ENCODE measurements around the gene STN1. TPM values are rescaled to one million over a fixed set of nuclear protein-coding genes. Genes with fewer than 3 reads are reported as not detected.

STN1 gene
- total and polyA plus RNA-seq, 2 of the 8 experiments (the other 6 are each of a cell fraction or from before 2014, with no cell fraction given): 10.1 to 12.4 TPM

- CTCF ChIA-PET (ENCODE audit: partially characterized antibody): no interaction called here
- Histone ChIP-seq H3K4ac (replicated peaks; ENCODE audit: insufficient read length, low read depth, low read length) (no peak overlapping the region), H2BK120ac (replicated peaks; ENCODE audit: low read depth, low read length) (no peak overlapping the region), H4K91ac (replicated peaks; ENCODE audit: insufficient read length, low read length) (no peak overlapping the region), H3K27me3 (replicated peaks in 1 of 4; ENCODE audit: control insufficient read depth in 3 of 4, extremely low read depth in 1 of 4, insufficient read depth in 3 of 4, low read length in 3 of 4) (no peaks in the 10 kb centered on the region), H3K4me2 (ENCODE audit: insufficient read depth in 1 of 2, low read depth in 2 of 2, low read length in 2 of 2) (no peak overlapping the region), H3K18ac (ENCODE audit: extremely low read depth, low read length) (no peak overlapping the region), H3K36me3 (ENCODE audit: control insufficient read depth in 2 of 4, insufficient read depth in 4 of 4, low read length in 3 of 4) (no peaks in the 10 kb centered on the region; a peak in 1 of 8 replicates), H2BK12ac (ENCODE audit: low read depth, low read length) (peak overlapping the region; percentile 10; the same call in 1 of the 2 replicates), H2AFZ (ENCODE audit: low read length) (no peak overlapping the region), H3K4me1 (replicated peaks in 1 of 4; ENCODE audit: control insufficient read depth in 3 of 4, insufficient read depth in 4 of 4, low read length in 3 of 4) (peaks cover 2 to 11% (median 3%) of the 10 kb centered on the region in 4 experiments; a peak in 6 of 7 replicates), H3K79me1 (ENCODE audit: low read depth, low read length) (no peaks in the 10 kb centered on the region), H3K79me2 (ENCODE audit: control insufficient read depth in 1 of 2, insufficient read depth in 2 of 2, low read length in 2 of 2) (no peaks in the 10 kb centered on the region), H4K8ac (ENCODE audit: extremely low read depth, insufficient read depth, low read length) (no peak overlapping the region), H3K23ac (ENCODE audit: insufficient read length) (no peak overlapping the region), H3K4me3 (ENCODE audit: extremely low read depth in 1 of 4, insufficient read depth in 2 of 4, low read depth in 3 of 4, low read length in 4 of 4) (no peak overlapping the region), H2BK15ac (ENCODE audit: low read length) (no peak overlapping the region), H3K23me2 (ENCODE audit: low read depth, low read length) (no peaks in the 10 kb centered on the region), H3K56ac (replicated peaks; ENCODE audit: insufficient read length, low read depth, low read length) (no peak overlapping the region), H3K9me3 (ENCODE audit: insufficient read depth in 2 of 2, low read depth in 1 of 2, low read length in 1 of 2) (no peaks in the 10 kb centered on the region), H4K5ac (ENCODE audit: insufficient read length, low read depth, low read length) (no peak overlapping the region), H2BK5ac (ENCODE audit: low read depth, low read length) (no peak overlapping the region), H2BK20ac (ENCODE audit: low read length) (no peak overlapping the region), H2AK5ac (ENCODE audit: low read depth, low read length) (no peak overlapping the region), H4K20me1 (replicated peaks in 1 of 2; ENCODE audit: control insufficient read depth in 1 of 2, insufficient read depth in 2 of 2, low read length in 2 of 2) (no peaks in the 10 kb centered on the region), H3K9ac (replicated peaks in 1 of 4; ENCODE audit: extremely low read depth in 1 of 4, low read depth in 3 of 4, low read length in 3 of 4) (no peak overlapping the region), H3K27ac (ENCODE audit: low read depth, low read length) (no peak overlapping the region), H3K14ac (ENCODE audit: insufficient read length) (no peak overlapping the region)
- DNase-seq (ENCODE audit: low read depth in 1 of 2, low spot score in 2 of 2): no peak
- POLR2A ChIA-PET (ENCODE audit: partially characterized antibody): no interaction called here
- WGBS, 2 experiments (ENCODE audit: extremely low coverage in 1 of 2, insufficient coverage in 1 of 2, insufficient read length in 1 of 2, insufficient replicate concordance in 2 of 2, low coverage in 1 of 2, low lambda C conversion rate in 2 of 2, missing lambda C conversion rate in 1 of 2): 87% methylated on average over 4 of the region's 4 CpGs; no CpG with 5 or more reads in 1 of the 2 experiments
- no peak for FAIRE-seq
- TF ChIP-seq, protein P1, sequence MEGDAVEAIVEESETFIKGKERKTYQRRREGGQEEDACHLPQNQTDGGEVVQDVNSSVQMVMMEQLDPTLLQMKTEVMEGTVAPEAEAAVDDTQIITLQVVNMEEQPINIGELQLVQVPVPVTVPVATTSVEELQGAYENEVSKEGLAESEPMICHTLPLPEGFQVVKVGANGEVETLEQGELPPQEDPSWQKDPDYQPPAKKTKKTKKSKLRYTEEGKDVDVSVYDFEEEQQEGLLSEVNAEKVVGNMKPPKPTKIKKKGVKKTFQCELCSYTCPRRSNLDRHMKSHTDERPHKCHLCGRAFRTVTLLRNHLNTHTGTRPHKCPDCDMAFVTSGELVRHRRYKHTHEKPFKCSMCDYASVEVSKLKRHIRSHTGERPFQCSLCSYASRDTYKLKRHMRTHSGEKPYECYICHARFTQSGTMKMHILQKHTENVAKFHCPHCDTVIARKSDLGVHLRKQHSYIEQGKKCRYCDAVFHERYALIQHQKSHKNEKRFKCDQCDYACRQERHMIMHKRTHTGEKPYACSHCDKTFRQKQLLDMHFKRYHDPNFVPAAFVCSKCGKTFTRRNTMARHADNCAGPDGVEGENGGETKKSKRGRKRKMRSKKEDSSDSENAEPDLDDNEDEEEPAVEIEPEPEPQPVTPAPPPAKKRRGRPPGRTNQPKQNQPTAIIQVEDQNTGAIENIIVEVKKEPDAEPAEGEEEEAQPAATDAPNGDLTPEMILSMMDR (IDR thresholded peaks at IDR 0.05; ENCODE audit: control extremely low read depth in 1 of 3, insufficient read depth in 1 of 3, low read depth in 1 of 3, low read length in 3 of 3): no peak
- TF ChIP-seq ASH2L (IDR thresholded peaks at IDR 0.05; ENCODE audit: low read length): no peak
- TF ChIP-seq KDM4A (IDR thresholded peaks at IDR 0.05; ENCODE audit: low read depth, low read length, severe bottlenecking): no peak
- TF ChIP-seq SIRT6 (IDR thresholded peaks at IDR 0.05; ENCODE audit: low read length): no peak
- TF ChIP-seq HDAC6 (IDR thresholded peaks at IDR 0.05; ENCODE audit: low read depth, low read length): no peak
- TF ChIP-seq TBP (IDR thresholded peaks at IDR 0.05; ENCODE audit: low read depth, low read length): no peak
- no peak for TF ChIP-seq SP1 (IDR thresholded peaks at IDR 0.05; ENCODE audit: low read depth, low read length)
- no peak for TF ChIP-seq POLR2AphosphoS5 (IDR thresholded peaks at IDR 0.05; ENCODE audit: low read depth, low read length)
Observed at GRCh38 chr10:103905441-103905840, 12.5 kb downstream of the STN1 start.

All from H1 (cell line).